Calu3 (cell line): ENCODE measurements around the gene VOPP1. TPM values are rescaled to one million over a fixed set of nuclear protein-coding genes. Genes with fewer than 3 reads are reported as not detected.

Experiments used
- BruUV-seq: library from RNA; stranded (reverse); fragments of 400-500 nt; replicated peaks from 2 replicates; lab custom pipeline; 2021; lab: Mats Ljungman, UMichigan
- CTCF ChIA-PET: fragments of 300-600 bp; sonication (Branson Sonifier 250); formaldehyde crosslinking; loops from one replicate; lab custom pipeline; 2022; ENCODE audit warnings: antibody characterized with exemption; lab: Charles Lee
- DNase-seq: peaks from one replicate; pipeline ENCODE4 v3.0.0; 2022
- H3K27ac Mint-ChIP-seq: one replicate; pipeline ENCODE4 v1.8.0; 2022; ENCODE audit warnings: mixed read lengths; ENCODE audit not compliant: unreplicated experiment
- H3K27me3 Mint-ChIP-seq: one replicate; pipeline ENCODE4 v1.8.0; 2022; ENCODE audit warnings: mixed read lengths; ENCODE audit not compliant: unreplicated experiment
- H3K36me3 Mint-ChIP-seq: one replicate; pipeline ENCODE4 v1.8.0; 2022; ENCODE audit warnings: mild to moderate bottlenecking, moderate library complexity, mixed read lengths; ENCODE audit not compliant: insufficient read depth, unreplicated experiment
- H3K4me1 Mint-ChIP-seq: one replicate; pipeline ENCODE4 v1.8.0; 2022; ENCODE audit warnings: mild to moderate bottlenecking, low read depth, mixed read lengths; ENCODE audit not compliant: unreplicated experiment
- H3K4me3 Mint-ChIP-seq: one replicate; pipeline ENCODE4 v1.8.0; 2022; ENCODE audit warnings: mild to moderate bottlenecking, low read depth, moderate library complexity, mixed read lengths; ENCODE audit not compliant: unreplicated experiment
- H3K9me3 Mint-ChIP-seq: one replicate; pipeline ENCODE4 v1.8.0; 2022; ENCODE audit warnings: low read depth, mixed read lengths; ENCODE audit not compliant: unreplicated experiment
- intact Hi-C: fragments of 100-400 bp; cut with micrococcal nuclease; formaldehyde crosslinking; loops from one replicate; pipeline ENCODE4 v1.10.0; 2022; ENCODE audit not compliant: unreplicated experiment
- total RNA-seq: library from RNA; stranded (reverse); gene quantifications from 2 replicates; pipeline ENCODE4 v1.2.3, GENCODE V29; 2022
- TF ChIP-seq, protein P1 (sequence below): fragments of 200-600 bp; IDR thresholded peaks from one replicate; pipeline ENCODE4 v1.8.0; 2022; ENCODE audit warnings: antibody characterized with exemption; ENCODE audit not compliant: unreplicated experiment

VOPP1 gene
- total RNA-seq, 1 experiment from 2014 or later: 128 TPM

DNA sequence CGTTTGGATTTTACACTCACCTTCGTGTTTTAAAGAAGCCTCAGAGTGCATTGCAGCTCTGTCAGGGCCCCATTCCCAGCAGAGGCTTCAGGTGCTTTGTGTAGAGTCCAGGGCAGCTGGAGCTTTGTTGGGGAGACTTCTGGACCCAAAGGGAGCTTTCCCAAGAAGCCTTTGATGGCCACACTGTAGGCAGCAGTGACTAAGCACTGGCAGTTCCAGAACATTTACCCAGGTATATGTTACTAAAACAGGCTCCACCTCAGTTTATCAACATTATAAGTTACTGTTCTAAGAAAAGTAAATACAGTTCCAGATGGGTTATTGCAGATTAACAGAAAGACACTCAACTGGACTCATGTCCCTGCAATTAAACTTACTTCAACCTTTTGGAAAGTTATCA, 140.4 kb downstream of the VOPP1 start:
- no TSS peak for BruUV-seq
- Mint-ChIP-seq H3K9me3 (no peaks in the 10 kb centered on the region), H3K4me3 (no peak overlapping the region), H3K4me1 (no peaks in the 10 kb centered on the region), H3K27ac (no peak overlapping the region), H3K36me3 (no peaks in the 10 kb centered on the region), H3K27me3 (no peaks in the 10 kb centered on the region)
- no peak for DNase-seq
- TF ChIP-seq, protein P1, sequence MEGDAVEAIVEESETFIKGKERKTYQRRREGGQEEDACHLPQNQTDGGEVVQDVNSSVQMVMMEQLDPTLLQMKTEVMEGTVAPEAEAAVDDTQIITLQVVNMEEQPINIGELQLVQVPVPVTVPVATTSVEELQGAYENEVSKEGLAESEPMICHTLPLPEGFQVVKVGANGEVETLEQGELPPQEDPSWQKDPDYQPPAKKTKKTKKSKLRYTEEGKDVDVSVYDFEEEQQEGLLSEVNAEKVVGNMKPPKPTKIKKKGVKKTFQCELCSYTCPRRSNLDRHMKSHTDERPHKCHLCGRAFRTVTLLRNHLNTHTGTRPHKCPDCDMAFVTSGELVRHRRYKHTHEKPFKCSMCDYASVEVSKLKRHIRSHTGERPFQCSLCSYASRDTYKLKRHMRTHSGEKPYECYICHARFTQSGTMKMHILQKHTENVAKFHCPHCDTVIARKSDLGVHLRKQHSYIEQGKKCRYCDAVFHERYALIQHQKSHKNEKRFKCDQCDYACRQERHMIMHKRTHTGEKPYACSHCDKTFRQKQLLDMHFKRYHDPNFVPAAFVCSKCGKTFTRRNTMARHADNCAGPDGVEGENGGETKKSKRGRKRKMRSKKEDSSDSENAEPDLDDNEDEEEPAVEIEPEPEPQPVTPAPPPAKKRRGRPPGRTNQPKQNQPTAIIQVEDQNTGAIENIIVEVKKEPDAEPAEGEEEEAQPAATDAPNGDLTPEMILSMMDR: no peak
- intact Hi-C loops: no loop called here
- CTCF ChIA-PET: interaction anchor here (0.8 to 1.1 kb wide), 2 partner anchors 10 to 161 kb away, joined by 3 read pairs; no protein-coding TSS in a partner anchor

DNA sequence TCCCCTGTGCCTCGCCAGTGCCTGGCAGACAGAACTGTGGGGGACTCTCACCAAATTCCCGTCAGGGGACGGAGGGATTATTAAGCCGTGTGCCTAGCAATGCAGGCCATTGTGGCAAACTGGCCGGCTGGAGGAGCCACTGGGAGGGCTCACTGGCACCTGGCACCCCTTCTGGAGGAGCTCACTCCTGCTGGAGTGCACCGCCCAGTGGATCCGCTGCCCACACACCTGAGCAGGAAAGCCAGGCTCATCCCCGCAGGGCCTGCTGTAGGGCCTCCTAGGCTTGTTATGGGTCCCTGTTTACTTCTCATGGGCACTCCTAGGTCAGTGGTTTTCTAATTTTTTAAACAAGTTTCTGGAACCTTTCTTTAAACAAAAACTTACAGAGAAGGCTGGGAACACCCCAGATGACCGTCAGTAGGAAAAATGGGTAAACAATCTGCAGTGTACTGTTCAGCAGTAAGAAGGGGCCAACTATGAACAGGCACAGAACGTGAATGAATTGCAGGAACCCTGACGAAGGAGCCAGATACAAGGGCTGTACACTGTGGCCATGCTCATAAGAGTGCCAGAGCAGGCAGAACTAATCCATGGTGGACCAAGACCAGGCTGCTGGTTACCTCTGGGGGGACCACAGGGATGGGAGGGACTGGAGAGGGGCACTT, 142.3 kb downstream of the VOPP1 start:
- no peaks in the 10 kb centered on the region for H3K27me3 Mint-ChIP-seq
- CTCF ChIA-PET: no interaction called here
- intact Hi-C loops: no loop called here

DNA sequence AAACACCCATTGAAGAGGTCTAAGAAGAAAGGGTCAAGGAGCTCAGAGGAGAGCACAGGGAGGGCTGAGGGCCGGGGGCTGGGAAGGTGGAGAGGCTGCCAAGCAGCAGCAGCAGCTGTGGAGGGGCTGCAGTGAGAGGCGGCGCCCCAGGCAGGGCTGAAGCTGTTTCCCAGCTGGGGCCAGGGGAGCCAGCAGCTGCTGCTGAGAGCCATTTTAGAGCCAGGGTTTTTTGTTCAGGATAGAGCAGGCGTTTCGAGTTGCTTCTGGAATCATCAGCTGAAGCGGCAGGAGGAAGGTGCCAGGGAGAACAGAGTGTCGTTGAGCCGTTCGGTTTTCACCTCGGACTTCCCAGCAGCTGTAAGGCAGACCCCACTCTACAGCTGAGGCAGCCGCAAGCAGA, 144.5 kb downstream of the VOPP1 start:
- Mint-ChIP-seq H3K4me1 (no peaks in the 10 kb centered on the region), H3K9me3 (no peaks in the 10 kb centered on the region), H3K27me3 (no peaks in the 10 kb centered on the region), H3K36me3 (no peaks in the 10 kb centered on the region), H3K27ac (no peak overlapping the region), H3K4me3 (no peak overlapping the region)
- intact Hi-C loops: no loop called here
- BruUV-seq: no TSS peak
- DNase-seq: no peak
- CTCF ChIA-PET: interaction anchor here (0.6 kb wide), 1 partner anchor 132 kb away, joined by 4 read pairs; no protein-coding TSS in a partner anchor
- TF ChIP-seq, protein P1: no peak

More for the DNA sequence above, 142.3 kb downstream of the VOPP1 start:
- no peak overlapping the region for H3K27ac Mint-ChIP-seq
- H3K4me3 Mint-ChIP-seq: no peak overlapping the region
- no peaks in the 10 kb centered on the region for H3K36me3 Mint-ChIP-seq
- no peaks in the 10 kb centered on the region for H3K9me3 Mint-ChIP-seq
- BruUV-seq: no TSS peak
- no peak for DNase-seq
- TF ChIP-seq, protein P1: no peak
- H3K4me1 Mint-ChIP-seq: no peaks in the 10 kb centered on the region

DNA sequence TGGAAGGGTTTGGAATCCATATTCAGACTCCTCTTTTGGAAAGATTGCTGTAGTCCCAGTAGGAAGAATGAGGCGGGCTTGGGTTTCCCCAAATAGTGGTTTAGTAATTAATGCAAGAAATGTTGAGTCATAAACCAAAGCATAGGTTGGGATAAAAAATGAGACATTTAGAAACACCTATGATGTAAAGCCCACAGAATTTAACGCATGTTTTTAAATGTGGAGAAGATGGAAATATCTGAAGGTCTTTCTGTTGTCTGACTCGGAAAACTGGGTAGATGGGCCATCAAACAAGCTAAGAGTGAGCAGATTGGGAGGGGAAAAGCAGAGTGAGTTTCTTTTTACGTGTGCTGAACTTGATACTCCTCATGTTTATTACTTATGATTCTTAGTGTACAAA, 145.0 kb downstream of the VOPP1 start:
- H3K9me3 Mint-ChIP-seq: no peaks in the 10 kb centered on the region
- TF ChIP-seq, protein P1: no peak
- no TSS peak for BruUV-seq
- DNase-seq: no peak
- no peaks in the 10 kb centered on the region for H3K36me3 Mint-ChIP-seq
- intact Hi-C loops: no loop called here
- no peaks in the 10 kb centered on the region for H3K4me1 Mint-ChIP-seq
- no peaks in the 10 kb centered on the region for H3K27me3 Mint-ChIP-seq
- H3K4me3 Mint-ChIP-seq: no peak overlapping the region
- CTCF ChIA-PET: interaction anchor here (0.6 kb wide), 1 partner anchor 17 kb away, joined by 3 read pairs; no protein-coding TSS in a partner anchor
- H3K27ac Mint-ChIP-seq: no peak overlapping the region
